ENCODE data around the gene FPGS.

FPGS gene

DNA sequence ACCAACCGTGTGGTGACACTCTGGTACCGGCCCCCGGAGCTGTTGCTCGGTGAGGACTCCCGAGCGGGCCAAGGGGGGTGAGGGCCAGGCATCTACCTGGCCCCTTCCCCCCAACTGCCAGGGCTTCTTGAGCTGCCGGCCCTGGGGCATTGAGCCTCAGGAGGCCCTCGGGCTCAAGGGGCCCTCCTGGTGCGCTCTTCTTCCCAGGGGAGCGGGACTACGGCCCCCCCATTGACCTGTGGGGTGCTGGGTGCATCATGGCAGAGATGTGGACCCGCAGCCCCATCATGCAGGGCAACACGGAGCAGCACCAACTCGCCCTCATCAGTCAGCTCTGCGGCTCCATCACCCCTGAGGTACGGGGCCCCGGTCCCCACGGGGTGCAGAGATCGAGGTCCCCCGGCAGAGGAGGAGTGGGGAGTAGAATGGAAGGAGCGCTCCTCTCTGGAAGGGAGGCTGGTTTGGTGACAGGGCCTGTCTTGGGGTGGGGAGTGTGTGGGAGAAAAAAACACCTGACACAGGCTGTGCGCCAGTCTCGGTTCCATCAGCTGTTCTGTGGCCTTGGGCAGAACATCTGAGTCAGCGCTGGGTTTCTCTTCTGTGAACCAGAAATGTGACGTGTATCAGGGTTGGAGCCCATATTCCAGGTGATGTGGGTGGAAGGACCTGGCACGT is 14.2 kb upstream of the FPGS start:
- peak in 1 of 5 experiments; percentile 56 for DNase-seq

DNA sequence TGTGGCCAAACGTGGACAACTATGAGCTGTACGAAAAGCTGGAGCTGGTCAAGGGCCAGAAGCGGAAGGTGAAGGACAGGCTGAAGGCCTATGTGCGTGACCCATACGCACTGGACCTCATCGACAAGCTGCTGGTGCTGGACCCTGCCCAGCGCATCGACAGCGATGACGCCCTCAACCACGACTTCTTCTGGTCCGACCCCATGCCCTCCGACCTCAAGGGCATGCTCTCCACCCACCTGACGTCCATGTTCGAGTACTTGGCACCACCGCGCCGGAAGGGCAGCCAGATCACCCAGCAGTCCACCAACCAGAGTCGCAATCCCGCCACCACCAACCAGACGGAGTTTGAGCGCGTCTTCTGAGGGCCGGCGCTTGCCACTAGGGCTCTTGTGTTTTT is 13.5 kb upstream of the FPGS start:
- no peak for DNase-seq

DNA sequence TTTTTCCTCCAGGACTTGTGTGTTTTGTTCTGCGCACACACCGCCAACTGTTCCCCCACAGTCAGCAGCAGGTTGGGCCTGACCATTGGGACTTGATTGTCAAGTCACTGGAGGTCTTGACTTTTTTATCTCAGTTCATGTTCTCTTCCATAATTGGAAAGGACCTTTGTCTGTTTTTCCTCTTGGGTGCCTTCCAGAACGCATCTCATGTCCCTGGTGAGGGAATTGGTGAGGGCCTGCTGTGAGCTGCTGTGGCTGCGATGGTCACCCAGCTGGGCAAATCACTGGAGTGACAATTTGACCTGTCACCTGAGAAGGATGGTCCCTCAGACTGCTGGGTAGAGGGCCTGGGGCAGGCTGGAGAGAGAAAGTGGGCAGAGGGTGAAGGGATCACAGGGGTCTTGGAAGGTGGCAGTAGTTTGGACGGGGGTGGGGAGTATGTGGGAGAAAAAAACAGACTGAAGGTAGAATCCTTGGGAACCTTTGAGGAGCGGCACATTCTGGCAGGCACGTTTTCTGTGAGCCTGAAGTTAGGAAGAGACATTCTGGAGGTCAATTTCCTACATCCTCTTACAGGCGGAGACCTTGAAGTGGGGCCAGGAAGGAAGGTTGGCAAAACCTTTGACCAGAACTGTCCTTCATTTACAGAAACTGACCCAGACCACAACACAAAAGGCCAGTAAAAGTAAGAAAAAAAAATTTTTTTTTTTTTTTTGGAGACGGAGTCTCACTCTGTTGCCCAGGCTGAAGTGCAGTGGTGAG is 12.4 kb upstream of the FPGS start:
- DNase-seq = no peak

DNA sequence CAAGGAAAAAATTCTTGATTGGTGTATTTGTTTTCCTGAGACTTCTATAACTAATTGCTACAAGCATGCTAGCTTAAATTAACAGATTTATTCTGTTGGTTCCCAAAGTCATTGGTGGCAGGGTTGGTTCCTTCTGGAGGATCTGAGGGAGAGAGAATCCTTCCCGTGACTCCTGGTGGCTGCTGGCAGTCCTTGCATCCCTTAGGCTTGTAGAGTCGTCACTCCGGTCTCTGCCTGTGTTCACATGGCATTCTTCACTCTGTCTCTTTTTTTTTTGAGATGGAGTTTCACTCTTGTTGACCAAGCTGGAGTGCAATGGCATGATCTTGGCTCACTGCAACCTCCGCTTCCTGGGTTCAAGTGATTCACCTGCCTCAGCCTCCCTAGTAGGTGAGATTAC is 11.6 kb upstream of the FPGS start:
- DNase-seq = no peak

DNA sequence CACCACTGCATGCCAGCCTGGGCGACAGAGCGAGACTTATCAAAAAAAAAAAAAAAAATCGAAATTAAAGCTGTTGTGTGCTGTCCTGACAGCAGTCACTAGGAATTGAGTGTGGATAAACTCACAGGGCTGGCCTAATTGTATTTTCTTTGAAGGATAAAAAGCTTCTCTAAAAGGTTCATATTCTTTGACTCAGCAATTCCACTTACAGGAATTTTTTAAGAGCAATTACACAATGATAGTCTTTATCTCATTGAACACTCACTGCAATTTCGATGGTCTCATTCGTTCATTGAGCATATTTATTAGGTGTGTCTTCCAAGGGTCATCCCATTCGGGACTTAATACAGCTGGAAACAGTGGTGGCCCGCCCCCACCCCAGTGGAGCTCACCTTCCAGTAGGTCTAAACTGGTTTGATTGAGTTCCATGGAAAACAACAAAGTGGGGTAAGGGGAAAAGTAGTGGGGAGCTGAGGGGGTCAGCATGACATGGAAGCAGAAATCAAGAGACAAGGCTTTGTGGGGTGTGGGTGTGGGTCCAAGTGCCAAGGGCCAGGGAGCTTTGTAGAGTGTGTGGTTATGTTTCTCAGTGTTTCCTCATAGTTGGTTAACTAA is 10.2 kb upstream of the FPGS start:
- no peak for DNase-seq

DNA sequence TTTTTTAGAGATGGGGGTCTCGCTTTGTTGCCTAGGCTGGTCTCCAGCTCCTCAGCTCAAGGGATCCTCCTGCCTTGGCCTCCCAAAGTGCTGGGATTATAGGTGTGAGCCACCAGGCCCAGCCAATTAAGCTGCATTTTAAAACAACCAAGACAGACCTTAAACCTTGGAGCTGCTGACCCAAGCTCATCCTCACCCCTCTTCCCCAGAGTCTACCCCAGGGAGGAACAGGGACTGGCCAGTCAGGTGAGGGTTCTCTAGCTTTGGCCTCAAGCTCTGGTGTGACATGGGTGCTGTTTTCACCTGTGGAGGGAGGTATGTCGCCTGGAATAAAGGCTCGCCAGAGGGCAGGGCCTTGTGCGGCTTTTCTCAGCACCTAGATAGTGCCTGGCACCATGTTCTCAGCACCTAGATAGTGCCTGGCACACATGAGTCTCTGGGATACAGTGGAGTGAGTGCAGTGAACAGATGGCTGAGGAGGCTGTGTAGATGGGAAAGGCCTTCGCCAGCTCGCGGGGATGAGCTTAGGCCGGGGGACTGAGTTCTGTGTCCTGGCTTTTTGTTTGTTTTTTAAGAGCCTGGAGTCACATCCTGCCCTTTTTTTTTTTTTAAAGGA is 9.5 kb upstream of the FPGS start:
- DNase-seq = no peak

DNA sequence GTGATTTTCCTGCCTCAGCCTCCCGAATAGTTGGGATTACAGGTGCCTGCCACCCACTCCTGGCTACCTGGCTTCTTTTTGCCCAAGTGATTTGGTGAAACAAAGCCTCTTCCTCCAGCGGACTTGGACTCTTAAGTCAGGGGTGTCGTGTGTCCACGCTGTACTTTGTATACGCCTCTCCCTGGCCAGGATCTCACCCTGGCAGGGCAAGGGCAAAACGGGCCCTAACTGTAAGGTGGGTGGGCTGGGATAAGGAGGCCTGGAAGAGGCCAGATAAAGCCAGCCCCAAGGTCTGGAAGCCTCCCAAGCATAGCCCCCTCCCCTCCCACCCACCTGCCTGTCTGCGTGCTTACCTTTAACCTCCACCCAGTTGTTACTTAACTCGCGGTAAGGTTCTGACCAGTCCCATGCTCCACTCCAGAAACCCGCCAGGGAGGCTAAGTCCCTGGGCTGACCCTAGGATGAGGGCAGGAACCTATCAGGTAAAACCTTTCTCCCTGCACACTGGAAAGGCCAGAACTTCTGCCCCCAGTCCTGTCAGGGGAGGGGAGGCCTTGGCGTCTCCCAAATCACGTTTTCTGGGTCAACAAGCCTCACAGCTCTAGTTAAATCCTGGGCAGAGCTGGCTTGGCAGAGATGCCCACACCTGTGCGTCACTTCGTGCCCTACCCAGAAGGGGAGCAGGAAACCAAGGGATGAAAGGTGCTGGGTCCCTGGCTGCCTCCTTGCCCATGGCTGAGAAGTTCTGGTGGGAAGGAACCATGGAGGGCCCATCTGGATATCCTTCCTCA is 8.5 kb upstream of the FPGS start:
- DNase-seq = no peak

DNA sequence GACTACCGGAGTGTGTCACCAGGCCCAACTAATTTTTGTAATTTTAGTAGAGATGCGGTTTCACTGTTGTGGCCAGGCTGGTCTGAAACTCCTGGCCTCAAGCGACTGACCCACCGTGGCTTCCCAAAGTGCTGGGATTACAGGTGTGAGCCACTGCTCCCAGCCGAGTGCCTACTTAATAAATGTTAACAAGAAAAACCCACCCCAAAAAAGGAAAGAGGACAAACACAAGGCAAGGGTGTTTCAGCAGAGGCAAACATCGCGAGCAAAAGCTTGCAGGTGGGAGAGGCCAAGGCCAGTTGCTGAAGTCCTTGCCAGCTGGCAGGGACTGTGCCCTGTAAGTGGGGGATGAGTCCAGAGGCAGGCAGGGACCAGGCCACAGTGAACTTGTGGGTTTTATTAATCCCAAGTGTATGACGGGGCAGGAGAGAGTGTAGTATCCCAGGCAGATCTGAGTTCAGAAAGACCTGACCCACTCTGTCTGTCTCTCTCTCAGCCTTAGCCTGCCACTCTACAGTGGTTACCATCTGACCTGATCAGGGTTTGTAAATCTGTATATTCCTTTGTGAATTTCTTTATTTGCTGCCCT is 6.4 kb upstream of the FPGS start:
- no peak for DNase-seq

DNA sequence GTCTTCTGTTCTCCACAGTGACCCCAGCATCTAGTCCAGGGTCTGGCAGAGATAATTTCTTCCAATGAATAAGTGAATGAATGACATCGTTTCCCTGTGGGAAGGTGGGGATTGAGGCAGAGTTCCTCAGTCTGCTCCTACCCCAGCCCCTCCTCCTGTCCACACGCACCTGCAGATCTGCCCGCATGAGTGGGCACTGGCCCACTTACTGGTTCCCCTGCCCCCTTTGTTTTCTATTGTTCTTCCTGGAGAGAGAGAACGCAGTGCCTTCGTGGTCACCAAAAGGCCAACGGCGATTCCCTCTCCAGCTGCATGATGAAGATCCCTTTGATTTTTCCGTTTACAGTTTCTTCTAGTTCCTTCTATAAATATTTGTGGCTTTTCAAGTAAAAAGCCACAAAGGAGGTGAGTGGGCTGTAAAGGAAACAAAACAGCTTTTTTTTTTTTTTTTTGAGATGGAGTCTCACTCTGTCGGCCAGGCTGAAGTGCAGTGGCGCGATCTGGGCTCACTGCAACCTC is 5.8 kb upstream of the FPGS start:
- peak in 1 of 5 experiments; percentile 44 for DNase-seq

DNA sequence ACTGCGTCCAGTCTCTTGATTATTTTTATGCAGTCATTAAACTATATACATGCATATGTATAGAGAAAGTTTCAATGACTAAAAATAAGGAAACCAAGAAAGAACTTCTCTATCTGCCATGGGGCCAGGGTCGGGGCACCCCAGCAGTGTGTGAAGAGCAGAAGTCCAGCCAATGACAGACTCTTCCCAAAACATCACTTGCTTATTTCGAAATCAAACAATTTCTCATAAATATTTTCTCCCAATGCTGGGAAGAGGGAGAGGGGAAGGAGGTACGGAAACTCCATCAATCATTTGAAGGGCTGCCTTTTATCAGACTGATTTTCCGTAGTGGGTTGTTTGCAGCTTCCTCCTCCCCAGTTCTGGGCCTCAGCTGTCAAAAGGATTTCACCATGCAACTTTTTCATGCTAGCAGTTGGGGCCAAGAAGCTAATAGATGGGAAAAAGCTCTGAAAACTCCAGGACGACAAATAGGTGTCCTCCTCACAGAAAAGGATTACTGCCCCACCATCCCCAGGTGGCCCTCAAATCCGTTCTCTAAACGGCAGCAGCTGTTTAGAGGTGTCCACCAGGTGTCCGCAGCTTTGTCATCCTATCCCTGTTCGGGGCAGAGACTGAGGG is 617 bp upstream of the FPGS start:
- DNase-seq = no peak

DNA sequence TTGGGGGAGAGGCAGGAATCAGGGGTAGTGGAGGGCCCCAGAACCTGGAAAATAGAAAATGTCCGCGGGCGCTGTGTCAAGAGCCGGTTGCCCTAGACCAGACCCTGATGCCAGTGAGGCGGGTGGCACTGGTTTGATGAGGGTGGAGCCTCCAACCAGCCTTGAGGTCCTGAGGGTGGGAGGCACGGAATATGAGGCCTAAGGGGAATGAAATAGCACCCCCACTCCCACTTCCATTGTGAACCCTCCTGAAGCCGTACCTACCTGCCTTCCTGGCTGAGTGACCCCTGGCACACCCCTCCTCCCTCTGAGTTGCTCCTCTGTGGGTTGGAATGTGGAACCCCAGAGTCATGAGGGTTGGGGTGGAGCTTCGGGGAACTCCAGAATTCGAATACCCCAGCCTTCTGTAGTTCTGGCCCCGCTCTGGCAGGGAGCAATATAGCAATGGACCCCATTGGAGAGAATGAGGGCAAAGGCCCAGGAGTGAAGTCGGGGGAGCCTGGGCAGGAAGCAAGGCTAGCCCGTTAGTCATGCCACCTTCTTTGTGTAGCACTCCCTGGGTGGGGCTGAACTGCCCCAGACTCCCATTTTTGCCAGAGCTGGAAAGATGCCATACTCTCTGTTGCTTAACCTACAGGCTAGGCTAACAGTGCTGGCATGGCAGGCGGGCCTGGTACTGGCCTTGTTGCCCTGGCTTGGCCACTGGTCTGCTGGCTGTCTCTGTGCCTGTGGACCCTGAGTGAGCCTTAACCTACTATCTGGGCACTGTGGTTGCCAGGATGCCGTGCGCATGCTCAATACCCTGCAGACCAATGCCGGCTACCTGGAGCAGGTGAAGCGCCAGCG is 1.0 kb downstream of the FPGS start:
- peak in 2 of 5 experiments; percentile 13 to 58 for DNase-seq

DNA sequence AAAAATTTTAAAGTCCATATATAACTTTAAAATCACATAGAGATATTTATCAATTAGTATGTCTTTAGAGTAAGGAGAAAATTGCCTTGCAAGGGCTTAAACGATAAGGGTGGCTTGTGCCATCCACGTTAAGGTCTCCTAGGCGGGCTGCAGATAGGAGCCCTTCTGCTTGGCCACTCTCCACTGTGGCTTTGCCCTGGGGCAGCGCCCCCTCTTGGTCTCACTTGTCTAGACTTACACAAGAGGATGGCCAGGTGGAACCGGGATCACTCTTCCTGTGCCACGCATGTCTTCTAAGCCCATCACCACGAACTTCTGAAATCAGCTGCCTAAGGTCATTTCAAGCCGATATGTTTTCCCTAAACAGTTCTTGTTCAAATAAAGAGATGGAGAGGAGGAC is 2.9 kb downstream of the FPGS start:
- DNase-seq = peak in 4 of 5 experiments; percentile 16 to 31 (median 22)

DNA sequence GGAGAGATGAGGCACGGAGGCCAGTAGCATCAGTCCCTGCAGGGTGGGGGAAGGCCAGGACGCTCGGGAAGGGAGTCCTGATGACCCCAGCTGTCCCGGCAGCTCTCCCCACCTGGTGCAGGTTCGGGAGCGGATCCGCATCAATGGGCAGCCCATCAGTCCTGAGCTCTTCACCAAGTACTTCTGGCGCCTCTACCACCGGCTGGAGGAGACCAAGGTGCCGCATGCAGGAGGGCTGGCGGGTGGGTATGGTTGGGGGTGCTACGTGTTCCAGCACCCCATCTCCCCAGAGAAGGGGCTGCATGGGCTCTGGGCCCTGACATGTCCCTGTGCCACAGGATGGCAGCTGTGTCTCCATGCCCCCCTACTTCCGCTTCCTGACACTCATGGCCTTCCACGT is 4.2 kb downstream of the FPGS start:
- DNase-seq = no peak

DNA sequence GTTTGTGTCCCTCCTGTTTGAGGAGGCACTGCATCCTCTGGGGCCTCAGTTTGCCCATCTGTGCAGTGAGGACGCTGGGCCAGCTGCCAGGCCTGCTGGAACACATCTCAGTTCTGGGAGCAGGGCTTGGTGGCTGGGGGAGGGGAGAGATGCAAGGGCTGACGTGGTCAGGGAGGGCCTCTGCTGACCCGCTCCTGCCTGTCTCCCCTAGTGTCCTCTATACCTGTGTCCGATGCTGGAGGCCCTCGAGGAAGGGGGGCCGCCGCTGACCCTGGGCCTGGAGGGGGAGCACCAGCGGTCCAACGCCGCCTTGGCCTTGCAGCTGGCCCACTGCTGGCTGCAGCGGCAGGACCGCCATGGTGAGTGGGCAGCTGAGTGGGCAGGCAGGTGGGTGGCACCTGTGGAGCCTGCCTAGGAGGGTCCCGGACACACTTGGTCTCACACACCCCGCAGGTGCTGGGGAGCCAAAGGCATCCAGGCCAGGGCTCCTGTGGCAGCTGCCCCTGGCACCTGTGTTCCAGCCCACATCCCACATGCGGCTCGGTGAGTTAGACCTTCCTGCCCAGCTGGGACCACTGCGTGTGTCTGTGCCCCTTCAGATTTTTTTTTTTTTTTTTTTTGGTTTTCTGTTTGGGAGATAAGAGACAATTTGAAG is 5.8 kb downstream of the FPGS start:
- no peak for DNase-seq

DNA sequence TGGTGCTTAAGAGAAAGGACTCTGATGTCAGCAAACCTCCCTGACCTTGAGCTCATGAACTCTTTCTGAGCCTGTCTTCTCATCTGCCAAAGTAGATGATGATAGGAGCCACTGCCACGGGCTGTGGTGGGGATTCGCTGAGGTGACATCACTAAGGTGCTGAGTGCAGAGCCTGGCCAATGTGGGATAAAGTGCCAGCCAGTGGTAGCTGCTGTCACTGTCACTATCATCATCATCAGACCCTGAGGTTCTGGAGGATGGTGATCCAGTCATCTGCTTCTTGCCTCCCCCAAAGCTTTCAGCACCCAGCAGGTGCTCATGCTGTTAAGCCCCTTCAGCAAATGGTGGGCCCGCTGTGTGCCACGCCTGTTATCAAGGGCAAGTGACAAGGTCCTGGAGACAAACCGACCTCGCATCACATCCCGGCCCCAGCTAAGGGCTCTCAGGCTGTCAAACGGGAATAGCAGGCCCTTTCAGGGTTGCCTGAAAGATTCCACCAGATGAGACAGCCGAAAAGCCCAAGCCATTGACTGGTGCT is 6.4 kb downstream of the FPGS start:
- DNase-seq = peak in 1 of 5 experiments; percentile 31

DNA sequence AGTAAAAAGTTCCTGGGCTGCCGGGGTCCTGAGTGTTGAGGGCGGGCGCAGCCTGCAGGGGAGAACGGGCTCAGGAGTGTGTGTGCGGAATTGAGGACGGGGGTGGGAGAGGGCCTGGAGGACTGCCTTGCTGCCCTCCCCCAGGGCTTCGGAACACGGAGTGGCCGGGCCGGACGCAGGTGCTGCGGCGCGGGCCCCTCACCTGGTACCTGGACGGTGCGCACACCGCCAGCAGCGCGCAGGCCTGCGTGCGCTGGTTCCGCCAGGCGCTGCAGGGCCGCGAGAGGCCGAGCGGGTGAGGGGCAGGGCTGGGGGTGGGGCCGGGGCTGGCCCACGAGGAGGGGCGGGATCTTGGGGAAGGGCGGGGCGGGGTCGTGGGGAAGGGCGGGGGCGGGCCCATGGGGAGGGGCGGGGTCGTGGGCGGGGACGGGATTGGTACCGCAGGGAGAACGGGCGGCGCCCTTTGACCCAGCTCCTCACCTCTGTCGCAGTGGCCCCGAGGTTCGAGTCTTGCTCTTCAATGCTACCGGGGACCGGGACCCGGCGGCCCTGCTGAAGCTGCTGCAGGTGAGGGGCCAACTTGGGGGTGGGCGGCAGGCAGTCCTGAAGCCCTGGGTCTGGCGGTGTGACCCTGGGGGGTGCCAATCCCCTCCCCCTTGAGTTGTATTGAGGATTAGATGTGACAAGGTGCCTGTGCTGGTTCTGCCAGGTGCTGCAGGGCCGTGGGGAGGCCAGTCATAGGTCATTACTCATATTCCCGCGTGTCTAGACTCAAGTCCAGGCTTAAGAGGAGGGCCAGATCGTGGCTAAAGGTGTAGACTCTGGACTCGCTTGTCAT is 7.1 kb downstream of the FPGS start:
- no peak for DNase-seq

DNA sequence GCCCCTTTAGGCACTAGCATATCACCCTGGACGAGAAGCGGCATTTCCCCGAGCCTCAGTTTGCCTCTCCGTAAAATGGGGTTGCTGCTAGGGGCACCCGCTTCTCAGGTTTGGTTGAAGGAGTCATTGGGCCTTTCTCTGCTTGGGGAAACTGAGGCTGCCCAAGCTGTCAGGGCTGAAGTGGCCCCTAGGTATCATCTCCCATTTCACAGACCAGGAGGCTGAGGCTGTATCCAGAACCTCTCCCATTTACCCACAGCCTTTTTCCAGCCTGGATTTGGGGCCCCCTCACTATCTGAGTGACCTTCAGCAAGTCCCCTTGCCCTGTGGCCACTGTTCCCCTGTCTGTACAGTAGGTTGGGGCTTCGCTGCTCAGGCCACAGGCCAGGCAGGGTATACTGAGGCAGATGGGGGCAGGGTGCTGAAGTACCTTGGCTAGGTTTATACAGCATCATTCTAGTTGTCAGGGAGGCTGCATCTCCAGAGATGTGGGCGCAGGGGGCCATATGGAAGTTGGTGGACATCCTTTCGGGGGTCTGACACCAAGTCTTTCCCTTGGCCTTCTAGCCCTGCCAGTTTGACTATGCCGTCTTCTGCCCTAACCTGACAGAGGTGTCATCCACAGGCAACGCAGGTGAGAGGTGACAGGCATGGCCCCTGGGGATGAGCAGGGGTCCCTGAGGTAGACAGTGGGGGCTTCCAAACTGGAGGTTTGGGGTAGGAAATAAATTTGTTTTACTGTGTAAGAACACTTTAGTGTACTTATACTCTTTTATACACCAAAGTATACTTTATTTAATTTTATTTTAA is 7.9 kb downstream of the FPGS start:
- DNase-seq = no peak

DNA sequence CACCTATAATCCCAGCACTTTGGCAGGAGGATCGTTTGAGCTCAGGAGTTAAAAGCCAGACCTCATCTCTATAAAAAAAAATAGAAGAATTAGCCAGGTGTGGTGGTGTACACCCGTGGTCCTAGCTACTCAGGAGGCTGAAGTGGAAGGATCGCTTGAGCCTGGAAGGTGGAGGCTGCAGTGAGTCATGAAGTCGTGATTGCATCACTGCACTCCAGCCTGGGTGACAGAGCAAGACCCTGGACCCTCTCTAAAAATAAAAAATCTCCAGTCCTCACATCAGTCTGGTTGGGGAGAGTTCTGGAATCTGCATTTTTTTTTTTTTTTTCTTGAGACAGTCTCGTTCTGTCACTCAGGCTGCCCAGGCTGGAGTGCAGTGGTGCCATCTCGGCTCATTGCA is 9.3 kb downstream of the FPGS start:
- no peak for DNase-seq
